HL-60 (cell line): ENCODE measurements around the gene GNAS.

Experiments
- CTCF ChIP-seq: IDR thresholded peaks from one replicate; pipeline ENCODE4 v1.5.1; 2011; ENCODE audit warnings: low read length, control low read depth, inconsistent platforms; ENCODE audit not compliant: insufficient read depth
- GABPA ChIP-seq: IDR thresholded peaks from 2 replicates; pipeline ENCODE4 v1.6.1; 2012; ENCODE audit warnings: low read depth
- POLR2AphosphoS5 ChIP-seq: IDR thresholded peaks from 2 replicates; pipeline ENCODE4 v1.6.1; 2012; ENCODE audit warnings: low read depth
- REST ChIP-seq: IDR thresholded peaks from 2 replicates; pipeline ENCODE4 v1.6.1; 2012; ENCODE audit warnings: low read depth; ENCODE audit not compliant: insufficient replicate concordance
- SPI1 ChIP-seq: IDR thresholded peaks from 2 replicates; pipeline ENCODE4 v1.6.1; 2012; ENCODE audit warnings: low read depth, mild to moderate bottlenecking, borderline replicate concordance

GRCh38 chr20:58838174-58838573, 14.3 kb upstream of the GNAS start:
- no peak for TF ChIP-seq CTCF
- no peak for TF ChIP-seq SPI1
- TF ChIP-seq POLR2AphosphoS5, result no peak
- no peak for TF ChIP-seq REST
- no peak for TF ChIP-seq GABPA
